ENCODE measurements around the gene NUTF2.
"Not testable (repeated sequence)": the region's sequence is repeated elsewhere in the genome, so short reads cannot be mapped to it uniquely, and the experiment has no call there.

NUTF2 gene

GRCh38 chr16:67833030-67833414 is 13.7 kb upstream of the NUTF2 start:
- TF ChIP-seq CTCF (IDR thresholded peaks at IDR 0.05; ENCODE audit: insufficient read depth, low read length, poor library complexity, severe bottlenecking) = no peak
- no peak for DNase-seq (ENCODE audit: extremely low read depth, insufficient read length)
- peaks cover 13% of the 10 kb centered on the region for H3K36me3 ChIP-seq (ENCODE audit: control insufficient read depth, insufficient read depth, low read length)
- peak overlapping the region; percentile 74 for H3K4me3 ChIP-seq (replicated peaks; ENCODE audit: low read depth, low read length)
- no peaks in the 10 kb centered on the region for H3K27me3 ChIP-seq (replicated peaks; ENCODE audit: control insufficient read depth, insufficient read depth, low read length)

- no peaks in the 10 kb centered on the region for H3K27me3 ChIP-seq (replicated peaks; ENCODE audit: control insufficient read depth, insufficient read depth, low read length)
- TF ChIP-seq CTCF (IDR thresholded peaks at IDR 0.05; ENCODE audit: insufficient read depth, low read length, poor library complexity, severe bottlenecking) = no peak
- peaks cover 8% of the 10 kb centered on the region for H3K36me3 ChIP-seq (ENCODE audit: control insufficient read depth, insufficient read depth, low read length)
- DNase-seq (ENCODE audit: extremely low read depth, insufficient read length) = peak; percentile 89
- H3K4me3 ChIP-seq (replicated peaks; ENCODE audit: low read depth, low read length) = peak overlapping the region; percentile 74
Measured at GRCh38 chr16:67833415-67834241, 13.1 kb upstream of the NUTF2 start.

GRCh38 chr16:67834242-67834614 is 12.5 kb upstream of the NUTF2 start:
- DNase-seq (ENCODE audit: extremely low read depth, insufficient read length) = no peak
- peaks cover 6% of the 10 kb centered on the region; the same call in 1 of the 2 replicates for H3K36me3 ChIP-seq (ENCODE audit: control insufficient read depth, insufficient read depth, low read length)
- TF ChIP-seq CTCF (IDR thresholded peaks at IDR 0.05; ENCODE audit: insufficient read depth, low read length, poor library complexity, severe bottlenecking) = no peak
- H3K27me3 ChIP-seq (replicated peaks; ENCODE audit: control insufficient read depth, insufficient read depth, low read length) = no peaks in the 10 kb centered on the region
- peak overlapping the region; percentile 74 for H3K4me3 ChIP-seq (replicated peaks; ENCODE audit: low read depth, low read length)

GRCh38 chr16:67837190-67837589 is 9.5 kb upstream of the NUTF2 start:
- H3K27me3 ChIP-seq (replicated peaks; ENCODE audit: control insufficient read depth, insufficient read depth, low read length); H3K4me3 ChIP-seq (replicated peaks; ENCODE audit: low read depth, low read length); DNase-seq (ENCODE audit: extremely low read depth, insufficient read length); H3K36me3 ChIP-seq (ENCODE audit: control insufficient read depth, insufficient read depth, low read length): not testable (repeated sequence)

- no peak overlapping the region for H3K4me3 ChIP-seq (replicated peaks; ENCODE audit: low read depth, low read length)
- no peaks in the 10 kb centered on the region for H3K27me3 ChIP-seq (replicated peaks; ENCODE audit: control insufficient read depth, insufficient read depth, low read length)
- H3K36me3 ChIP-seq (ENCODE audit: control insufficient read depth, insufficient read depth, low read length) = no peaks in the 10 kb centered on the region
- TF ChIP-seq CTCF (IDR thresholded peaks at IDR 0.05; ENCODE audit: insufficient read depth, low read length, poor library complexity, severe bottlenecking) = no peak
- DNase-seq (ENCODE audit: extremely low read depth, insufficient read length) = no peak
Measured at GRCh38 chr16:67837811-67838210, 8.9 kb upstream of the NUTF2 start.

GRCh38 chr16:67841198-67841815 is 5.4 kb upstream of the NUTF2 start:
- no peaks in the 10 kb centered on the region for H3K27me3 ChIP-seq (replicated peaks; ENCODE audit: control insufficient read depth, insufficient read depth, low read length)
- DNase-seq (ENCODE audit: extremely low read depth, insufficient read length) = no peak
- no peaks in the 10 kb centered on the region for H3K36me3 ChIP-seq (ENCODE audit: control insufficient read depth, insufficient read depth, low read length)
- TF ChIP-seq CTCF (IDR thresholded peaks at IDR 0.05; ENCODE audit: insufficient read depth, low read length, poor library complexity, severe bottlenecking) = no peak
- no peak overlapping the region for H3K4me3 ChIP-seq (replicated peaks; ENCODE audit: low read depth, low read length)
